Mucosa of rectum (tissue), 2 donors: Measurements from ENCODE around the gene RTL3.

Experiments
- H3K27ac ChIP-seq, 2 donors: one replicate each; pipeline ENCODE4 v1.7.0; 2013; ENCODE audit warnings: inconsistent platforms in 2 of 2, low read depth in 2 of 2, low read length in 2 of 2
- H3K27me3 ChIP-seq, 2 donors: one replicate each; pipeline ENCODE4 v1.7.0; 2013; ENCODE audit warnings: low read length in 2 of 2; ENCODE audit not compliant: control insufficient read depth in 2 of 2, insufficient read depth in 2 of 2
- H3K36me3 ChIP-seq, 2 donors: one replicate each; pipeline ENCODE4 v1.7.0; 2013; ENCODE audit warnings: low read length in 2 of 2; ENCODE audit not compliant: control insufficient read depth in 2 of 2, insufficient read depth in 2 of 2
- H3K4me1 ChIP-seq, 2 donors: one replicate each; pipeline ENCODE4 v1.7.0; 2013; ENCODE audit warnings: low read length in 2 of 2, mild to moderate bottlenecking in 1 of 2; ENCODE audit not compliant: control insufficient read depth in 2 of 2, insufficient read depth in 2 of 2
- H3K4me3 ChIP-seq, 2 donors: one replicate each; pipeline ENCODE4 v1.7.0; 2013; ENCODE audit warnings: low read length in 2 of 2
- H3K9ac ChIP-seq, 2 donors: one replicate each; pipeline ENCODE4 v1.7.0; 2013; ENCODE audit warnings: low read length in 2 of 2, low read depth in 1 of 2, mild to moderate bottlenecking in 1 of 2
- H3K9me3 ChIP-seq, 2 donors: one replicate each; pipeline ENCODE4 v1.7.0; 2013; ENCODE audit warnings: low read length in 2 of 2; ENCODE audit not compliant: control insufficient read depth in 2 of 2
- donor health status: healthy.
- donor health status: Normal muscosa, but diverticular disease.

The RTL3 gene, protein sequence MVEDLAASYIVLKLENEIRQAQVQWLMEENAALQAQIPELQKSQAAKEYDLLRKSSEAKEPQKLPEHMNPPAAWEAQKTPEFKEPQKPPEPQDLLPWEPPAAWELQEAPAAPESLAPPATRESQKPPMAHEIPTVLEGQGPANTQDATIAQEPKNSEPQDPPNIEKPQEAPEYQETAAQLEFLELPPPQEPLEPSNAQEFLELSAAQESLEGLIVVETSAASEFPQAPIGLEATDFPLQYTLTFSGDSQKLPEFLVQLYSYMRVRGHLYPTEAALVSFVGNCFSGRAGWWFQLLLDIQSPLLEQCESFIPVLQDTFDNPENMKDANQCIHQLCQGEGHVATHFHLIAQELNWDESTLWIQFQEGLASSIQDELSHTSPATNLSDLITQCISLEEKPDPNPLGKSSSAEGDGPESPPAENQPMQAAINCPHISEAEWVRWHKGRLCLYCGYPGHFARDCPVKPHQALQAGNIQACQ

DNA sequence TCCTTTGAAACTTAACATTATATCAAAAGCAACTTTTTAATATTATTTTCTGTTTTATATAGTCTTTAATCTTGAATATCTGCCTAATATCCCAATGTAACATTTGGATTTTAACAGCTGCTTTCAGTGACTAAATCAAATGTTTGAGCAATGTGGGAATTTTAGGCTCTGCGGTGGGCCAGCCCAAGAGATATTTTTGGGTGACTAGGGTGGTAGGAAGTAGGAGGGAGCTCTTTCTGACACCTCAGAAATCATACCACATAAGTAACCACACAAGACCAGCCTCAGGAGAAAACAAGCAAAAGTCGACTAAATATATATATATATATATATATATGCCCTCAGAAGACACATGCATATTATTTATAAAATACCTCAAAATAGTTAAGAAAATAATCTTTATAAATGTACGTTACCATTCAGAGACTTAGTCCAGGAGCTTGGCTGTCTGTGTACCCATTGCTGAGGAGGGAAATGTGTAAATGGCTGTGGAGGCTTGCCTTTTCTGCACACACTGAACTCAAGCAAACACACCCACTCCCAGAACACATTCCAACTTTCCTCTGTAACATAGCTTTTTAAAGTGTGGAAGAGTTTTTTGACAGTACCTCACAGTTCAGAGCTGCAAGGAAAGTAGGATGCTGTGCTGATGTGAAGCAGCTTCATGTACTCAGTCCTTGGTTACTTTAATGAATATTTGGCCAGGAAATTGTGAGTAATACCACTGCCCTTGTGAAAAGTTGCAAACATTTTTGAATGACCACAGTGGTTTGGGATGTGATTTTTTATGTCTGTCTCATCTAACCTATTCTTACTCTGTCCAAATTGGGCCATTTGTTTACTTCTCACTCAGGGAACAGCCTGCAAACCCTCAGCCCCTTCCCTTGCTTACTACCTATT is at the start of gene RTL3:
Gene RTL3 (minus strand): TSS at position 484 of the 900 bp plus-strand sequence. CDS start 908 bp downstream, outside the sequence.
- Histone ChIP-seq H3K27ac (no peak within 1 kb of the TSS), H3K4me3 (no peak within 1 kb of the TSS), H3K36me3 (no peaks in the 10 kb centered on the region), H3K27me3 (peaks cover 0 to 2% of the 10 kb centered on the region in 2 donors), H3K9ac (no peak within 1 kb of the TSS), H3K9me3 (no peaks in the 10 kb centered on the region), H3K4me1 (no peaks in the 10 kb centered on the region)

DNA sequence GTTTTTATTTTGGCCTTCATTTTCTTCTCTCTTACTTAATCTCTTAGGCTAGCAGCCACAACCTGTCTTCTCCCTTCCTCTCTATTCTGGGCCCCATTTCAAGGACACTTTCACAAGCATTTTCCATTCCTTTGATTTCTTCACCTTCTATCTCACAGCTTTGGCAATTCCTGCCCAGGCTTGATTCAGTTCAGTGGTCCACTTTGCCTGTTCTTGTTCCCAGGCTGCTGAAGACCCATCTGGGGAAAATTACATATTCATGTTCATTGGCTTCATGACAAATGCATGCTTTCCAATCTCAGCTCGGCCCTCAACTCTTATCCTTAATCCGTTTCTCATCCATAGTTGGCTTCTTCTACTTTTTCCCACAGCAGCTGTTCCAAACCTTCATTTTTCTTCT is 49.7 kb upstream of the RTL3 start:
- no peaks in the 10 kb centered on the region for H3K9me3 ChIP-seq
- H3K9ac ChIP-seq, result no peak overlapping the region
- no peaks in the 10 kb centered on the region for H3K4me1 ChIP-seq
- no peaks in the 10 kb centered on the region for H3K36me3 ChIP-seq
- no peak overlapping the region for H3K4me3 ChIP-seq
- no peaks in the 10 kb centered on the region for H3K27me3 ChIP-seq
- no peak overlapping the region for H3K27ac ChIP-seq

DNA sequence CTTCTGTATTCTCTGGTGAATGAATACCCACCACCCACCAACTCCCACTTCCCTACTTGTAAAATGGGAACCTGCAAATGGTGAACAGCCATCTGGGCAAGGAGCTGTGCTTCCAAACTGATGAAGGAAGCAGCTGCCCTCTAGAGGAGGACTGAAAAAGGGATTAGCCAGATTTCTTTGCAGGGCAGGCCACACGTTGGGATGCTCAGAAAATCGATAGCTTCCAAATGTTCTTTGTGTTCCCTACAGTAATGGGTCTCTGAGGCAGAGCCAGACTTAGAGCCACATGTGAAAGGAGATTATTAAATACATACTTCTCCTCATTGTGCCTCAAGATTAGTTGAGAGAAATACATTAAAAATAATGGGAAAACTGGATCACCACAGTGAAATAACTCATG is 49.1 kb upstream of the RTL3 start:
- Histone ChIP-seq H3K27ac (no peak overlapping the region), H3K9me3 (no peaks in the 10 kb centered on the region), H3K36me3 (no peaks in the 10 kb centered on the region), H3K27me3 (no peaks in the 10 kb centered on the region), H3K4me1 (no peaks in the 10 kb centered on the region), H3K9ac (no peak overlapping the region), H3K4me3 (no peak overlapping the region)

DNA sequence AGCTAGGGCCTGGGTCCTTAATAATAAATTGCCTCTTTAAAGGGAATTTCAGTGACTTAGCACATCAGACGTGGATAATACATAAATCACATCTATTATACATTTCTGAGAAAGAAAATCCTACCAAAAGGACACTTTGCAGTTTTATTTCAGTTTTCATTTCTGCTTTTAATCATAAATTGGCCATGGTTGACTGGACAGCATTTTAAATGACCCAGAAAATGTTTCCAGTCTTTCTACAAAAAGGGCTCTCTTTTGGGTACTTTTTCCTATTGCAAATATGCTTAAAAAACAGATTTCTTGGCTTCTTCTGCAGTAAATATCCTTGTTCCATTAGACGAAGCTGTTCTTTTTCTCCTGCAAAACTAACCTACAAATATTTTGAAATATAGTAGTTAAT is 46.9 kb upstream of the RTL3 start:
- Histone ChIP-seq H3K4me1 (no peaks in the 10 kb centered on the region), H3K9me3 (no peaks in the 10 kb centered on the region), H3K27me3 (no peaks in the 10 kb centered on the region), H3K4me3 (no peak overlapping the region), H3K36me3 (no peaks in the 10 kb centered on the region), H3K27ac (no peak overlapping the region), H3K9ac (no peak overlapping the region)

DNA sequence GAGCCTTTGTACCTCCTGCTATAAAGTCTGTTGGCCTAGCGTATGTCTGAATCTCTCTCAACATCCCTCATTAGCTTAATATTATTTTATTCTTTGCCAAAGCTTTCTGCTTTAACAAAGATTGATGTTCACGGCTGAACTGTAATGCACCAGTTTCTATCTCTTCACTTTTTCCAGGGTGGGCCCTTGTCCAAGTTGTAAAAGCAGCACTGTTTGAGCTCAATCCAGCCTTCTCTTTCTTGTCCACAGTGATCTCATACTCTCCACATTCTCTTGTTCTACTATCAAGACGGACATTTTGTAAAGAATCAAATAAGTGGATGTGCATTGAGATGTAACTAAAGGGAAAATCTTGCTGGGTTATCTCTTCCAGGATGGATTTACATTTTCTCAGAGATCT is 34.4 kb upstream of the RTL3 start:
- Histone ChIP-seq H3K4me1 (no peaks in the 10 kb centered on the region), H3K27me3 (no peaks in the 10 kb centered on the region), H3K4me3 (no peak overlapping the region), H3K9ac (no peak overlapping the region), H3K9me3 (no peaks in the 10 kb centered on the region), H3K27ac (no peak overlapping the region), H3K36me3 (no peaks in the 10 kb centered on the region)

DNA sequence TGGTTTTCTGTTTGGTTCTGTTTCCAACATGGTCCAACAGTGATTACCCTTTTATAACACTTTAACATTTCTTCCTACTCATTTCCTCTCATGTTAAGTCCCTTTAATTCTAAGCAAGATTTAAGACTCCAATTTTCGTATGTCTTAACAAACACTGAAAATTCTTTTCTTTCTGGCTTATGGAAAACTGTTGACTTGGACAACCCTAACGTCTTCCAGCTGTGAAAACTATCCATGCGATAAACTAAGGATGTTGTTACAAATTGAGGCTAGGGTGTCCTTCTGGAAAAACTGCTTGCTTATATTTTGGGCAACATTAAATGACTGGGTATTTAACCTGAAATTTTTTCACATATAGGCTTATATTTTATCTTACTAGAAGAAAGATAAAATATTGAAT is 33.9 kb upstream of the RTL3 start:
- Histone ChIP-seq H3K4me1 (no peaks in the 10 kb centered on the region), H3K9ac (no peak overlapping the region), H3K27me3 (no peaks in the 10 kb centered on the region), H3K9me3 (no peaks in the 10 kb centered on the region), H3K27ac (no peak overlapping the region), H3K36me3 (no peaks in the 10 kb centered on the region), H3K4me3 (no peak overlapping the region)

DNA sequence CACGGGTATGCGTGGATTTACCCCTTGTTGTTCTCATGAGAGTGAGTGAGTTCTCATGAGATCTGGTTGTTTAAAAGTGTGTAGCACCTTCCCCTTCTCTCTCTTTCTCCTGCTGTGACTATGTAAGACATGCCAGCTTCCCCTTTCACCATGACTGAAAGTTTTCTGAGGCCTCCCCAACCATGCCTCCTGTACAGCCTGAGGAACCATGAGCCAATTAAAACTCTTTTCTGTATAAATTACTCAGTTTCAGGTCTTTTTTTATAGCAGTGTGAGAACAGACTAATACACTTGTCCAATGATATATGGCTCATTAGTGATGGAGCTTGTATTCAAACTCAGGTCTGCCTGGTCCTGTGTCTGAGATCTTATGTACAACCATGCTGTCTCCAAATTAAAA is 28.5 kb upstream of the RTL3 start:
- H3K27ac ChIP-seq, result no peak overlapping the region
- H3K36me3 ChIP-seq, result no peaks in the 10 kb centered on the region
- H3K9ac ChIP-seq, result no peak overlapping the region
- H3K4me1 ChIP-seq, result no peaks in the 10 kb centered on the region
- no peaks in the 10 kb centered on the region for H3K9me3 ChIP-seq
- H3K4me3 ChIP-seq, result no peak overlapping the region
- no peaks in the 10 kb centered on the region for H3K27me3 ChIP-seq

DNA sequence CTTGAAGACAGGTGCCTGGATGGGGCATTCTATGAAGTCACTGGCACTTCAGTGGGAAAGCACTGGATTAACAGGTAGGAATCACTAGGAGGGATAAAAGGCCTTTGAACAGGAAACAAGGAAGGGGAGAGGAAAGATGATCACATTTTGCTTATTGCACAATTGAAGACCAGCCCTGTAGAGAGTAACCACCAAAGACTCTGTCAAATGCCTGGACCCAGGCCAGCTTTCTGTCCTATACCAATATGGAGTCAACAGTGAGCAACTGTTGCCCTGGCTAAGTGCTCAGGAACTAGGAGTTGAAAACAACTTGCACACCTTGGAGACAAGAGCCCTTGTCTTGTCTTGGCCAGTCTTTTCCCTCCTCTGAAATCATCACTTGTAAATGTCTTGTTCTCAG is 14.1 kb upstream of the RTL3 start:
- no peak overlapping the region for H3K27ac ChIP-seq
- no peaks in the 10 kb centered on the region for H3K36me3 ChIP-seq
- no peaks in the 10 kb centered on the region for H3K27me3 ChIP-seq
- no peak overlapping the region for H3K4me3 ChIP-seq
- no peaks in the 10 kb centered on the region for H3K4me1 ChIP-seq
- H3K9me3 ChIP-seq, result no peaks in the 10 kb centered on the region
- H3K9ac ChIP-seq, result no peak overlapping the region

DNA sequence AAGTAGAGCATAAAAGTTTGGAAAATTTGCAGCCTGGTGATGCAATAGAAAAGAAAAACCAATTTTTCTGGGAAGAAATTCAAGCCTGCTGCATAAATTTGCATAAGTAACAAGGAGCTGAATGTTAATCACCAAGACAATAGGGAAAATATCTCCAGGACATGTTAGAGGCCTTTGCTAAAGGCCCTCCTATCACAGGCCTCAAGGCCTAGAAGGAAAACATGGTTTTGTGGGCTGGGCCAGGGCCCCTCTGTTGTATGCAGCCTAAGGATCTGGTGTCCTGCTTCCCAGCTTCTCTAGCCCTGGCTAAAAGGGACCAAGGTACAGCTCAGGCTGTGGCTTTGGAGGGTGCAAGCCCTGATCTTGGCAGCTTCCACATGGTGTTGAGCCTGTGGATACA is 6.2 kb upstream of the RTL3 start:
- H3K4me1 ChIP-seq, result no peaks in the 10 kb centered on the region
- no peaks in the 10 kb centered on the region for H3K9me3 ChIP-seq
- no peak overlapping the region for H3K9ac ChIP-seq
- no peak overlapping the region for H3K27ac ChIP-seq
- H3K27me3 ChIP-seq, result no peaks in the 10 kb centered on the region
- H3K4me3 ChIP-seq, result no peak overlapping the region
- H3K36me3 ChIP-seq, result no peaks in the 10 kb centered on the region

DNA sequence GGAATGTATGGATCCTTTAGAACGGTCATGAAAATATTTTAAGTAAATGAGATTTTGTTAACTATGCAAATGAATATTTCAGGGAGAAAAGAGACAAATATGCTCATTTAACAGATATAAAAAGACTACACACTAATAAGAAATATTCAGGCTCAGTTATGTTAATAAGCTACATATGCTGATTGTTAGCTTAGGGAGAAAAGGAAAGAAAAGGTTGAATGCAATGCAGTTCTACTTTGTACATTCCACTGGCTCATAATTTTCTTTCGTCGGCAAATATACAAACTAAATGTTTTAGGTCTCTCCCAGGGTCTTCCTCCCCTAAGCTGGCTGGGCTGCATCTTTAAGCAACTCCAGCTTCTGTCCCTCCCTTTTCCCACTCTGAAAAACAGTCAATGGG is 2.7 kb upstream of the RTL3 start:
- no peaks in the 10 kb centered on the region for H3K36me3 ChIP-seq
- no peak overlapping the region for H3K27ac ChIP-seq
- no peak overlapping the region for H3K4me3 ChIP-seq
- no peak overlapping the region for H3K9ac ChIP-seq
- H3K4me1 ChIP-seq, result no peaks in the 10 kb centered on the region
- no peaks in the 10 kb centered on the region for H3K9me3 ChIP-seq
- H3K27me3 ChIP-seq, result no peaks in the 10 kb centered on the region
